Suprapubic skin (tissue), 3 donors: ENCODE measurements around the gene KIF1C.

Experiments
- POLR2AphosphoS5 ChIP-seq, 3 donors: sonication (generic); formaldehyde crosslinking; IDR thresholded peaks; one replicate each; pipeline ENCODE4 v1.6.1; 2017; ENCODE audit warnings: antibody characterized with exemption in 3 of 3
- TF ChIP-seq, protein P1 (sequence below), 2 donors: fragments of 200-600 bp in 1 of 2; fragments of 450-650 bp in 1 of 2; sonication (generic) in 1 of 2; IDR thresholded peaks; one replicate each; pipeline ENCODE4 v1.5.1; 2016 to 2019; ENCODE audit warnings: antibody characterized with exemption in 2 of 2, mild to moderate bottlenecking in 1 of 2, moderate library complexity in 1 of 2

DNA sequence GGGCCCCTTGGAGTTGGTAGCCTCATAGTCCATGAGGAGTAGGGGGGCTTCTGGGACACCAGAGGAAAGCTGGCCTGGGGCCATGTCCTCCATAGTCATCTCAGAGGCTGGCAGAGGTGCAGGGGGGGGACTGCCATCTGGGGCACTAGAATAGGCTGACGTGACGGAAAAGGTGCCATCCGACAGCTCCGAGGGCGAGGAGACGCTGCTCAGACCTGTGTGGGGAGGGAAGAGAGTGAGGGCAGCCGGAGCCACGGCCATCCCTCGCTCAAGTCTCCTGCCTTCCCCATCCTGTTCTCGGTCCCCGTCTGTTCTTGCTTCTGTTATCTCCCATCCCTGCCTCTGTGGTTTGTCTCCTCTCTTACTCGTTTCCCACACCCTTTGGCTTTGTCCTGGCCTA lies 25.4 kb upstream of the KIF1C start:
- TF ChIP-seq, protein P1, sequence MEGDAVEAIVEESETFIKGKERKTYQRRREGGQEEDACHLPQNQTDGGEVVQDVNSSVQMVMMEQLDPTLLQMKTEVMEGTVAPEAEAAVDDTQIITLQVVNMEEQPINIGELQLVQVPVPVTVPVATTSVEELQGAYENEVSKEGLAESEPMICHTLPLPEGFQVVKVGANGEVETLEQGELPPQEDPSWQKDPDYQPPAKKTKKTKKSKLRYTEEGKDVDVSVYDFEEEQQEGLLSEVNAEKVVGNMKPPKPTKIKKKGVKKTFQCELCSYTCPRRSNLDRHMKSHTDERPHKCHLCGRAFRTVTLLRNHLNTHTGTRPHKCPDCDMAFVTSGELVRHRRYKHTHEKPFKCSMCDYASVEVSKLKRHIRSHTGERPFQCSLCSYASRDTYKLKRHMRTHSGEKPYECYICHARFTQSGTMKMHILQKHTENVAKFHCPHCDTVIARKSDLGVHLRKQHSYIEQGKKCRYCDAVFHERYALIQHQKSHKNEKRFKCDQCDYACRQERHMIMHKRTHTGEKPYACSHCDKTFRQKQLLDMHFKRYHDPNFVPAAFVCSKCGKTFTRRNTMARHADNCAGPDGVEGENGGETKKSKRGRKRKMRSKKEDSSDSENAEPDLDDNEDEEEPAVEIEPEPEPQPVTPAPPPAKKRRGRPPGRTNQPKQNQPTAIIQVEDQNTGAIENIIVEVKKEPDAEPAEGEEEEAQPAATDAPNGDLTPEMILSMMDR (IDR thresholded peaks at IDR 0.05): no peak
- TF ChIP-seq POLR2AphosphoS5 (IDR thresholded peaks at IDR 0.05): no peak
